ENCODE results near the gene TMC8.
A peak's percentile ranks its signal among the peaks of the same experiment; 100 is the strongest.

TMC8 gene

GRCh38 chr17:78146471-78146869, 15.9 kb downstream of the TMC8 start:
- TF ChIP-seq CTCF (IDR thresholded peaks at IDR 0.05; ENCODE audit: low read depth, low read length, missing control alignments): no peak
- in situ Hi-C loops (cut with HindIII; ENCODE audit: low sequenced_read_pairs): no loop called here
- no peak overlapping the region for H3K4me3 ChIP-seq (ENCODE audit: low read depth, low read length)
- DNase-seq (ENCODE audit: low read depth): no peak

- TF ChIP-seq CTCF (IDR thresholded peaks at IDR 0.05; ENCODE audit: low read depth, low read length, missing control alignments): no peak
- DNase-seq (ENCODE audit: low read depth): no peak
- in situ Hi-C loops (cut with HindIII; ENCODE audit: low sequenced_read_pairs): no loop called here
- no peak overlapping the region for H3K4me3 ChIP-seq (ENCODE audit: low read depth, low read length)
Observed at GRCh38 chr17:78146881-78147280, 16.3 kb downstream of the TMC8 start.

- no peak overlapping the region for H3K4me3 ChIP-seq (ENCODE audit: low read depth, low read length)
- in situ Hi-C loops (cut with HindIII; ENCODE audit: low sequenced_read_pairs): no loop called here
- no peak for TF ChIP-seq CTCF (IDR thresholded peaks at IDR 0.05; ENCODE audit: low read depth, low read length, missing control alignments)
- no peak for DNase-seq (ENCODE audit: low read depth)
Observed at GRCh38 chr17:78147315-78147998, 16.9 kb downstream of the TMC8 start.

- no peak for DNase-seq (ENCODE audit: low read depth)
- in situ Hi-C loops (cut with HindIII; ENCODE audit: low sequenced_read_pairs): no loop called here
- no peak overlapping the region for H3K4me3 ChIP-seq (ENCODE audit: low read depth, low read length)
- TF ChIP-seq CTCF (IDR thresholded peaks at IDR 0.05; ENCODE audit: low read depth, low read length, missing control alignments): no peak
Observed at GRCh38 chr17:78148286-78149016, 17.9 kb downstream of the TMC8 start.

- in situ Hi-C loops (cut with HindIII; ENCODE audit: low sequenced_read_pairs): no loop called here
- no peak for TF ChIP-seq CTCF (IDR thresholded peaks at IDR 0.05; ENCODE audit: low read depth, low read length, missing control alignments)
- DNase-seq (ENCODE audit: low read depth): peak; percentile 15
- H3K4me3 ChIP-seq (ENCODE audit: low read depth, low read length): no peak overlapping the region
Observed at GRCh38 chr17:78151514-78152008, 21.0 kb downstream of the TMC8 start.

- H3K4me3 ChIP-seq (ENCODE audit: low read depth, low read length): no peak overlapping the region
- in situ Hi-C loops (cut with HindIII; ENCODE audit: low sequenced_read_pairs): no loop called here
- TF ChIP-seq CTCF (IDR thresholded peaks at IDR 0.05; ENCODE audit: low read depth, low read length, missing control alignments): no peak
- DNase-seq (ENCODE audit: low read depth): no peak
Observed at GRCh38 chr17:78154903-78155811, 24.6 kb downstream of the TMC8 start.

Data from astrocyte of the cerebellum (primary cell).